ENCODE data around the gene EYS.

Gene EYS

DNA sequence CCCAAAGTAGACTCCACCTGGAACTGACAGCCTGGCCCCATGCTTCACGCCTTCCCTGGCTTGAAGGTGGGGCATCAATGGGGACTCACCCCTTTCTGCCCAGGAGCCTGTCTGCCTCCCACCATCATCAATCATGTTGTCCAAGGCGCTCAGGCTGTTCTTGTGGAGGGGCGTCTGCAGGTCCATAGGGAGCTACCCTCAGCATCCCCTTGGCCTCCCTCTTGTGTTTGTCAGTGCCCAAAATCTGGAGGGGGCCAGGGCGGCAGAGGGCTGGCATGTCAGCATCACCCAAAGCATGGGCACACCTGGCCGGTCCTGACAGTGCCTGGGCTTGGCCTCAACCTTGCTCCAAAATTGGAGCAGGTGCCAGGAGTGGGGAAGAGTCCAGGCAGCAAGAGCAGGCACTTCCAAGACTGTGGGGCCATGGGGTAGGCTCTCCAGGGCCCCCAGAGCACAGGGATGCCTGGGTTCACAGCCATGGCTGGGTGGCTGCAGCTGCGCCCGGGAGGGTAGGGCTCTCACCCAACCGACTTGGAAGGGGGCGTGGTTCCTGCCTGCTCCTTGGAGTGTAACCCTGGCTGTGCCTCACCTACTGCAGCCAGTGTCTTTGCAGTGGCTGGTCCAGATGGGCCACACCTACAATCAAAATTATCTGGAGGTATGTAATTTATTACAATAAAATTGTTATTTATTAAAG lies 903.4 kb downstream of the EYS start:
- DNase-seq: no peak

- no peak for DNase-seq
Observed at GRCh38 chr6:64792534-64792933, 914.5 kb downstream of the EYS start.

DNA sequence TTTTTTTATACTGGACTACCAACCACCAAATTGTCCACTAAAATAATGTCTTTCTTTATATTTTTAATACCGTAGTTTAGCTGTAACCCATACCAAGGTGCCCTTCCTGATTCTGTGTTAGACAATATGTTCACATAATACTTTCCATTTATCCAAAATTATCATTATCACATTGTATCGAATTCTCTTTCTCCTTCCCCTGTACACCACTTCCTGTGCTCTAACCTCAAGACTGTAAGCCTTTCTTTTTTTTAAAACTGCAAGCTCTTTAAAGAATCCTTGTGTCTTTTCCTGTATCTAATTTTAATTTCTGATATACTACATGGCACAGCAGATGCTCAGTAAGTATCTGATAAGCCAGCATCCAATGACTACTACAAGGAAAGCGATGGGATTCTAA lies 917.5 kb downstream of the EYS start:
- DNase-seq: no peak

- DNase-seq: no peak
Observed at GRCh38 chr6:64786736-64787135, 920.3 kb downstream of the EYS start.

GRCh38 chr6:64782877-64783276 lies 924.1 kb downstream of the EYS start:
- DNase-seq: no peak

- no peak for DNase-seq
Observed at GRCh38 chr6:64777941-64778785, 928.9 kb downstream of the EYS start.

DNA sequence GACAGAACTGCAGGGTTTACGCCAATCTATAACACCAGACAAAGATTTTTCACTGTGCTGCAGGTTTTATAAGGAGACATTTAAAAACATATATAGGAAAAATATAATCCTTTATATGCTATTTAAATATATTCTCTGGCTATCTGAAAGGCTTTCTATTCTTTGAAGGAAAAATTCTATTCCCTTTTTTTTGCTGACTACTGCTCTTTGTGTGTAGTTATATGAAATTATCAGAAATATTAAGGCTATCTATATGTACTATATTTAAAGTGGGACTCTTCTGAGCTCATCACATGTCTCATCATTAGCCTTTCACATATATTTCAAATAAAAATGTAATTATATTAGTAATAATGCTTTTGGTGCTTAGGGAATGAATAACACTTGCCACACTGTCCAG lies 930.7 kb downstream of the EYS start:
- no peak for DNase-seq

DNA sequence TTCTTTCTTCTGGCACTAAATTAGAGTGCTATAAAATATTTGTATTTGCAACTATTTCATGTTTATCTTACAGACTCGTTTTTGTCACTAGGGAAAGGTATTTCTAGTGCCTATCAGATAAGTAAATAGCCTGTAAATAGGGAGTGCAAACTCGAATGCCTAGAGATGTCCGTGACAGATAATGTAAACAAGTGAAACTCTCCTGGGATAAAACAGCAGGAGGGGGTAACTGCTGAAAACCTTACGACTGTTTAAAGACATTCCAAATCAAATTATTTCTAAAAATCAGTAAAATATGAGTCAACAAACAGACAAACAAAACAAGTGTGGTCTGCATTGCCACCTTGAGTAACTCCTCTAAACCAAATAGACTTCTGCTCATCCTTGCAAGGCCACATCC lies 932.1 kb downstream of the EYS start:
- DNase-seq: no peak

DNA sequence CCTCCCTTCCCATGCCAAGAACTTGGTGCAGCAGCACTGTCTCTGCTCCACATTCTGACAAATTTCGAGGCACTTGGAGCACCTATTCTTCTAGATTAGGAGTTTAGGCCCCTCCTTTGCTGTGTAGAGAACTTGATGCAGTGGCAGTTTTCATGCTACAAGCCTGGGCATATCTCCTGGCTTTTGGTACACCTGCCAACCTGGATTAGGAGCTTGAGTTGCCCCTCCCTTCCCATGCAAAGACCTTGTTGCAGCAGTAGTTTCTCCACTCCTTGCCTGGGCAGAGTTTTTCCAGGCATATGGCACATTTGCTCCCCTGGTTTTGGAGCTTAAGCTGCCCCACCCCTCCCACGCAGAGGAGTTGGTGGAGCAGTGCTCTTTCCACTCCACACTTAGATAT lies 956.1 kb downstream of the EYS start:
- DNase-seq: no peak

- no peak for DNase-seq
Observed at GRCh38 chr6:64737418-64737817, 969.6 kb downstream of the EYS start.

- no peak for DNase-seq
Observed at GRCh38 chr6:64736421-64736950, 970.5 kb downstream of the EYS start.

DNA sequence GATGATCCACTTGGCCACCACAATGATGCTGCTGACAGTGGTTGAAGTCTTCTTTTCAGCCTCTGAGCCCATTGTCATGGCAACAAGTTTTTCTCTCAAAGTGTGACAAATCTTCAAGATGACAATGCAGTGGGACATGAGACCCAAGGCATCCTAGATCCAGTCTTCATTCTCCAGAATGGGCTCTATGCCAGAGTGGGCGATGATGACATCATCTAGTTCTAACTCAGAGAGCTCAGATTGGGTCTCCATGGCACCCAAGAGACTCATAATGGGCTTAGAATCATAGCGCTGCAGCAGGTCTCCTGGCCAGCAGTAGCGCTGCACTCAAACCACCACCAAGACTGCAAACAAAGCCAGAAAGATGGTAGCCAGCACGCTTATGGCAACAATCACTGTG lies 973.6 kb downstream of the EYS start:
- no peak for DNase-seq

DNA sequence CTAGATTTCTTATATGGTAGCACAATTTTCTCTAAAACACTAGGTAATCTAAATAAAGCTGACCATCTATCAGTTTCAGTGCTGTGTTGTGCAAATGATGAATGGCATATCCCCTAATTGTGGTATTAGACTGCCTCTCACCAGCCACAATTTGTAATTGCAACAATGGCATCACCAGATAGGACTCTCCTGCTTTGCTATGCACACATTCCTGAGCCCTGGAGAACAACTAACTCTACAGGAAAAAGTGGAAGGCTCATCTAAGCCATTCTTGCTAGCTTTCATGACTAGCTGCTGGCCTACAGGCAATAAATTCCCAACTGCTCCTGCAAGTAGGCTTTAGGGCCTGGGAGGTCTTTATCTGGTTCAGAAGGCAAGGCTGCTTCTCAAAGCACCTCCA lies 974.1 kb downstream of the EYS start:
- peak; percentile 4 for DNase-seq

DNA sequence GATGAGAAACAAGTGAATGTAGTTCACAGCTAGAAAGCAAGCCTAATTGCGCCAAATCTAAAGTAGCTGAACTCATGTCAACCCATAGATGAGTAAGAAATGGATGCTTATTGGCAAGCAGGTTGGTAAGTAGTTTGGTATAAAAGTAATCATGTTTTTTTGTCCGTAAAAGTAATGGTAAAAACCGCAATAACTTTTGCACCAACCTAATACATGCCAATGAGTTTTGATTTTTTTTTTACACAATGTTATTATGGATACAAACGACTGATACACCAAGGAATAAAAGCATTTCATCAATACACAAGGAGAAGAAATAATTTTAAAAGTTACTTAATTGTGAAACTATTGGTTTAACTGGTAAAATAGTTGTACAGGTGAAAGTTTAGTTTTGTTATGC lies 977.5 kb downstream of the EYS start:
- no peak for DNase-seq

DNA sequence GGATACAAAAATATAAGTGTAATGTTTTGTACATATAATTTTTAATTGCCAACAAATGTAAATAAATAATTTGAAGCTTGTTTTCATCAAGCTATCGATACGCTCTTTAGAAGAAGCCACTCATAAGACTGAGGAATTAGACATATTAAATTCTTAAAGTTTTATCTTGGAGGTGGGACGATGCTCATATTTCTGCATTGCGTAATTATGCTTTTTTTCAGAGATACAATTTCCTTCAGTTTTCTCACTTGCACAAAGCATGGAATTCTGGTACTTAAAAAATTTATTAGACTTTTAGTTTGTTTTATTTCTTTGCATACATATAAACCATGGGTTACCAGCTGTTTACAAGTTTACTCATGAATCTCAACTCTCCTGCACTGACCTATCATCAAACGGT lies 980.0 kb downstream of the EYS start:
- DNase-seq: no peak

DNA sequence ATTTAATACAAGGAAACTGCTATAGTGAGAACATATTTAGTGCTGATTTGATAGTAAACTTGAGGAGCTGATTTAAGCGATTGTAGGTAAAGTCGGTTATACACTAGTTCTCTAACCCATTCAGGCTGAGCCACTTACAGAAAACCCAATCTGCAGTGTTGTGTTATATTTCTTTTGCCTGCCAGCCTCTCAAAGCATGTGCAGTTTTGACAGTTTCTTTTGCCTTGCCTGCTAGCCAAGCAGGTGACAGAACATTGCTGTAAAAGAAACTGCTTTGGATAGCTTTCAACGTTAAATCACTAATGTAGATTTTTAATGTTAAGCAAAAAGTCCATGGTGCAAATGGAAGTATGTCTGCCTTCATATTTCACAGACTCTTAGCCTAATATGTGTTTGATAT lies 982.9 kb downstream of the EYS start:
- no peak for DNase-seq

DNA sequence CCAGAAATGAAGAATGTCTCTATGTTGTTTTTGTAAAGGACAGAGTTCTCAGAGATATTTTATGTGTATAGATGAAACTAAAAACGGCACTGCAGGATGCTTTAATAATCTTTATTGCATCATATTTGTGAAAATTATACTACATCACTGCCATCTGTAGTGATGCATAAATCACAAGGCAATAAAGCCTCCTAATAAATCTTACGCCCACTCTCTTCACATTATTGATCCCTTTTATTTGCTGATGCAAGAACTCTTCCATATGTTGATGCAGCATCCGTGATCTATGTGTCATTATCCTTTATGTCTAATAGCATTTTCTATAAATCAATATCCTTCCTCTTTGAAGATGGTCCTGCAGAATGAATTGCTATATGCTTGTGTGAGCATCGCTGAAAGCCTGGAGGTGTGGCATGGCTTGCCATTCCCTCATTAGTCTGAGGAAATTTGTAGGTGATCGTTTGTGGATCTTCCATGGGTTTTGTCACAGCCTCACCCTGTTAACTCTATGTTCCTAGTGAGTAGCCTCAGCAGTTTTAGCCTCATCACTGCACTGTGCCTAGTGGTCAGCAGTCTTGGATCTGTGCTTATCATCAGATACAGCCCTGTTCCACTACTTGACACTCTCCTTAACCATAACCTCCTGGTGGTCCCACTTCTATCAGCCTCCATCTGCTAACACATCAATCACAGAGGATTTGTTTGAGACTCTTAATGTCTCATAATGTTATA lies 983.5 kb downstream of the EYS start:
- no peak for DNase-seq

- no peak for DNase-seq
Observed at GRCh38 chr6:64721865-64722264, 985.2 kb downstream of the EYS start.

DNA sequence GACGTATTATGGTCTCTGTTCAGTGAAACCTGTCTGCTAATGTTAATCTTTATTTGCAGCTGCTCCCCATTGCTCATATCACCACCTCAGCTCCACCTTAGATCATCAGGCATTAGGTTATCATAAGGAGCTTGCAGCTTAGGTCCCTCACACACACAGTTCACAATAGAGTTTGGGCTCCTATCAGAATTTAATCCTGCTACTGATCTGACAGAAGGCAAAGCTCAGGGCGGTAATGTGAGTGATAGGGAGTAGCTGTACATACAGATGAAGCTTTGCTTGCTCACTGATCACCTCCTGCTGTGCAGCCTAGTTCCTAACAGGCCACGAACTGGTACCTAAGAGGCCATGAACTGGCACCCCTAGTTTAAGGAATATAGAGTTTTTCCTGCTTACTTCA lies 989.7 kb downstream of the EYS start:
- no peak for DNase-seq

GRCh38 chr6:64715624-64716023 lies 991.4 kb downstream of the EYS start:
- no peak for DNase-seq

DNA sequence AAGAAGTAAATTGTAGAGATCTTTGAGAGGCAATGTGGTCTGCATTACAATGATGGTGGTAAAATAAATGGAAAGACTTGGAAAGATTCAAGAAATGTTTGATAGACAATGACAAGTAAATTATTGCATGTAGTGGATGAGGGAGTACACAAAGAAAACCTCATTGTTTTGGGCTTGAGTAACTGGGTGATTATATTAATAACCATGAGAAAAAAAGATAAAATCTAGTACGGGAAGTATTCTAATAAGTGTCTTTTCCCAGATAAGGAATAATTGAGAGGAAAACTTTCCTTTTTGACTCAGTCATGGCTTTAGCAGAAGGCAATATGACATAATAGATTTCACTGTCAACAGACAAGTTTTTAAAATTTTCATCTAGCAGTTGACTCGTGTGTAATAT lies 993.0 kb downstream of the EYS start:
- DNase-seq: no peak

DNA sequence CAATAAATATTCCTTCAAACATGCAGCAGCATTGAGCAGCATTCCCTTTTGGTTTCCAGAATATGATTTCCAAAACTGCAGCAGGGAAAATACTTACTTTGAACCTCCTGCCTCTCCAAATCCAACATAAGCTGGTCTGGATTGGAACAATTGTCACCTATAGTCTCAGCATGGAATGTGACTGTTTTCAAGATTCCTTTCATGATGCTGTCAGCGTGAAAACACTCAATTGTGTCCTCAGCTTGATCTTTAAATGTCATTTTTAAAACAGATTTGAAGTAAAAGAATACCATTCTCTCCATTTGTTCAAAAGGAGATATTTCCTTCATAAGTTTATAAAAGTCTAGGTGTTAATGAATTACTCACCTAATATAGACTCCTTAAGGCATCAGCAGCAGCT lies 993.9 kb downstream of the EYS start:
- no peak for DNase-seq

- DNase-seq: no peak
Observed at GRCh38 chr6:64712606-64713005, 994.4 kb downstream of the EYS start.

DNA sequence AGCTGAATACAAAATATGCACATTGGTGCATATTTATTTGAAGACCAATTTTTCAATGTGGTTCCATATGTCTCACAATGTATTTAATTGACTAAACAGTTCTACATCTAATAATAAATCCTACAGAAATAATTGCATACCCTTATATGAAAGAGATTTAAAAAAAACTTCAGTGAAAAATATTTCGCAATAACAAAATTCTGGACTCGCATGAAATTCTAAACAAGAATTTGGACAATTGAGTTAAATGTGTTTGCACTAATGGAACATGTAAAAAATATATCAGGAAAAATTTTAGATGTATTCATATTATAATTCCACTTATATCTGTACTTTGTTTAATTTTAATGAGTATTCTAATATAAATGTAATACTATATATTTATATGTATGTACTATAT lies 1003.1 kb downstream of the EYS start:
- DNase-seq: no peak
